ENCODE data around the gene USP25.

Gene USP25

DNA sequence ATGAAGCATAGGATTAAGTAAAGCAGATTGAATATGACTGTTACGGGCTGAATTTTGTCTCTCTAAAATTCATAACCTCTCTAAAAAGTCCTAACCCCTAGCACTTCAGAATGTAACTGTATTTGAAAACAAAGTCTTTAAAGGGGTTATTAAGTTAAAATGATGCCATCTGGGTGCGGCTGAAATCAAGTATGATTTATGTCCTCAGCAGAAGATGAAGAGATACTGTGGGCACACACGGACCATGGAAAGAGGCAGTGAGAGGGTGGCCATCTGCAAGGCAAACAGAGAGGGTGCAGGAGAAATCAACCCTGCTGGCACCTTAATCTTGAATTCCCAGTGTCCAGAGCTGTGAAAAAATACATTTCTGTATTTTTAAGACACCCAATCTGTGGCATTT is 3.8 kb upstream of the USP25 start:
- H3K27ac ChIP-seq: no peak overlapping the region
- in situ Hi-C loops (cut with HindIII; ENCODE audit: low pct_ligation_motif_present, low sequenced_read_pairs): no loop called here
- no peak for DNase-seq
- no peaks in the 10 kb centered on the region for H3K27me3 ChIP-seq (replicated peaks)
- no peaks in the 10 kb centered on the region for H3K36me3 ChIP-seq (replicated peaks)
- TF ChIP-seq, protein P1, sequence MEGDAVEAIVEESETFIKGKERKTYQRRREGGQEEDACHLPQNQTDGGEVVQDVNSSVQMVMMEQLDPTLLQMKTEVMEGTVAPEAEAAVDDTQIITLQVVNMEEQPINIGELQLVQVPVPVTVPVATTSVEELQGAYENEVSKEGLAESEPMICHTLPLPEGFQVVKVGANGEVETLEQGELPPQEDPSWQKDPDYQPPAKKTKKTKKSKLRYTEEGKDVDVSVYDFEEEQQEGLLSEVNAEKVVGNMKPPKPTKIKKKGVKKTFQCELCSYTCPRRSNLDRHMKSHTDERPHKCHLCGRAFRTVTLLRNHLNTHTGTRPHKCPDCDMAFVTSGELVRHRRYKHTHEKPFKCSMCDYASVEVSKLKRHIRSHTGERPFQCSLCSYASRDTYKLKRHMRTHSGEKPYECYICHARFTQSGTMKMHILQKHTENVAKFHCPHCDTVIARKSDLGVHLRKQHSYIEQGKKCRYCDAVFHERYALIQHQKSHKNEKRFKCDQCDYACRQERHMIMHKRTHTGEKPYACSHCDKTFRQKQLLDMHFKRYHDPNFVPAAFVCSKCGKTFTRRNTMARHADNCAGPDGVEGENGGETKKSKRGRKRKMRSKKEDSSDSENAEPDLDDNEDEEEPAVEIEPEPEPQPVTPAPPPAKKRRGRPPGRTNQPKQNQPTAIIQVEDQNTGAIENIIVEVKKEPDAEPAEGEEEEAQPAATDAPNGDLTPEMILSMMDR (IDR thresholded peaks at IDR 0.05; ENCODE audit: low read depth, low read length, missing control alignments): no peak
- H3K4me3 ChIP-seq (ENCODE audit: low read depth, low read length): no peak overlapping the region

DNA sequence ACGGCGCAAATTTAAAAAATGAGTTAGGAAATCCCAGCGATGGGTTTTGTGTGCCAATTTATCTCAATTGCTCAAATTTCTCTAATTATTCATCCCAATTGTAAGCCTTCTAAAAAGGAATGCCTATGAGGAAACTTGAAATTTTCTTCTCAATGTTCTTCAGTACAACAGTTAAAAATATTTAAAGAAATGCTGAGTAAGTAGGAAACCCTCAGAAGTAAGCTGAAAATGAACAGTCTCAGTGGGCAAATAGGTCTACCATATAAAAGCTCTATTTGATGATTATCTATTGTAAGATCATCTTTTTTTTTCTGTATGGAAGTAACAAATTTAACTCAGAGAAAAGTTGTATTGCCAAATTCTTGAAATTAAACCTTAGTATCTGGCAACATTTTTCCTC is 1.7 kb upstream of the USP25 start:
- Histone ChIP-seq H3K27me3 (replicated peaks) (no peaks in the 10 kb centered on the region), H3K4me3 (ENCODE audit: low read depth, low read length) (no peak overlapping the region), H3K27ac (no peak overlapping the region), H3K36me3 (replicated peaks) (no peaks in the 10 kb centered on the region)
- TF ChIP-seq, protein P1 (IDR thresholded peaks at IDR 0.05; ENCODE audit: low read depth, low read length, missing control alignments): no peak
- in situ Hi-C loops (cut with HindIII; ENCODE audit: low pct_ligation_motif_present, low sequenced_read_pairs): no loop called here
- DNase-seq: no peak

DNA sequence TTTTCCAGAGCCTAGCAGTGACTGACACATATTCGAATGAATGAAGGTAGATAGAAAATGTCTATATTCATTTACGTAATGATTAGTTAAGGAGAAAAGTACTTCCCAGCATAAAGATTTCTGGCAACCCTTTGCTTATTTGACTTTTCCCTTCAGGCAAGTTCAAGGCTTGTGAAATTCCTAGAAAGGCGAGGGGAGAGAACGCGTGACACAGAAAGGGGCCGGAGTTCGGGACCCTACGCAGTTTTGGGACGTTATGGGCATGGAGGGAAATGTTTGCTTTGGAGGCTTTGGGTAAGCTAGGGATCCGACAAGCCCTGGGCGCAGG is 472 bp upstream of the USP25 start:
- H3K27ac ChIP-seq: no peak overlapping the region
- no peaks in the 10 kb centered on the region for H3K27me3 ChIP-seq (replicated peaks)
- no peaks in the 10 kb centered on the region for H3K36me3 ChIP-seq (replicated peaks)
- TF ChIP-seq, protein P1 (IDR thresholded peaks at IDR 0.05; ENCODE audit: low read depth, low read length, missing control alignments): no peak
- no peak for DNase-seq
- in situ Hi-C loops (cut with HindIII; ENCODE audit: low pct_ligation_motif_present, low sequenced_read_pairs): no loop called here
- peak overlapping the region; percentile 78 for H3K4me3 ChIP-seq (ENCODE audit: low read depth, low read length)

- Histone ChIP-seq H3K27me3 (replicated peaks) (no peaks in the 10 kb centered on the region), H3K36me3 (replicated peaks) (no peaks in the 10 kb centered on the region), H3K27ac (peak overlapping the region; percentile 25), H3K4me3 (ENCODE audit: low read depth, low read length) (peak overlapping the region; percentile 78)
- DNase-seq: no peak
- in situ Hi-C loops (cut with HindIII; ENCODE audit: low pct_ligation_motif_present, low sequenced_read_pairs): no loop called here
- TF ChIP-seq, protein P1 (IDR thresholded peaks at IDR 0.05; ENCODE audit: low read depth, low read length, missing control alignments): no peak
Measured at GRCh38 chr21:15730484-15731242, 881 bp downstream of the USP25 start.

GRCh38 chr21:15731243-15731613 is 1.4 kb downstream of the USP25 start:
- peak overlapping the region; percentile 4 for H3K27ac ChIP-seq
- no peak for DNase-seq
- peak overlapping the region; percentile 78 for H3K4me3 ChIP-seq (ENCODE audit: low read depth, low read length)
- TF ChIP-seq, protein P1 (IDR thresholded peaks at IDR 0.05; ENCODE audit: low read depth, low read length, missing control alignments): no peak
- no peaks in the 10 kb centered on the region for H3K27me3 ChIP-seq (replicated peaks)
- H3K36me3 ChIP-seq (replicated peaks): no peaks in the 10 kb centered on the region
- in situ Hi-C loops (cut with HindIII; ENCODE audit: low pct_ligation_motif_present, low sequenced_read_pairs): no loop called here
